H1 (cell line): Measurements from ENCODE around the gene KDM2A.

Source experiments
- BRCA1 ChIP-seq: IDR thresholded peaks from 2 replicates; pipeline ENCODE4 v1.6.1; 2012; ENCODE audit warnings: low read depth, low read length, improper control_type of control experiment
- SP1 ChIP-seq: IDR thresholded peaks from 2 replicates; pipeline ENCODE4 v1.6.1; 2011; ENCODE audit warnings: low read depth, low read length

- no peak for TF ChIP-seq BRCA1
- no peak for TF ChIP-seq SP1
Observed at GRCh38 chr11:67268962-67269268, 149.9 kb downstream of the KDM2A start.
